GM18517 (cell line): ENCODE data around the gene ZNF438.
"Not testable (repeated sequence)": the region's sequence is repeated elsewhere in the genome, so short reads cannot be mapped to it uniquely, and the experiment has no call there.

Source experiments
- ATAC-seq: cut with Tn5 transposase; IDR thresholded peaks from one replicate; pipeline ENCODE4 v1.9.1; 2021; ENCODE audit warnings: mild to moderate bottlenecking, moderate library complexity; ENCODE audit not compliant: unreplicated experiment

The ZNF438 gene

DNA sequence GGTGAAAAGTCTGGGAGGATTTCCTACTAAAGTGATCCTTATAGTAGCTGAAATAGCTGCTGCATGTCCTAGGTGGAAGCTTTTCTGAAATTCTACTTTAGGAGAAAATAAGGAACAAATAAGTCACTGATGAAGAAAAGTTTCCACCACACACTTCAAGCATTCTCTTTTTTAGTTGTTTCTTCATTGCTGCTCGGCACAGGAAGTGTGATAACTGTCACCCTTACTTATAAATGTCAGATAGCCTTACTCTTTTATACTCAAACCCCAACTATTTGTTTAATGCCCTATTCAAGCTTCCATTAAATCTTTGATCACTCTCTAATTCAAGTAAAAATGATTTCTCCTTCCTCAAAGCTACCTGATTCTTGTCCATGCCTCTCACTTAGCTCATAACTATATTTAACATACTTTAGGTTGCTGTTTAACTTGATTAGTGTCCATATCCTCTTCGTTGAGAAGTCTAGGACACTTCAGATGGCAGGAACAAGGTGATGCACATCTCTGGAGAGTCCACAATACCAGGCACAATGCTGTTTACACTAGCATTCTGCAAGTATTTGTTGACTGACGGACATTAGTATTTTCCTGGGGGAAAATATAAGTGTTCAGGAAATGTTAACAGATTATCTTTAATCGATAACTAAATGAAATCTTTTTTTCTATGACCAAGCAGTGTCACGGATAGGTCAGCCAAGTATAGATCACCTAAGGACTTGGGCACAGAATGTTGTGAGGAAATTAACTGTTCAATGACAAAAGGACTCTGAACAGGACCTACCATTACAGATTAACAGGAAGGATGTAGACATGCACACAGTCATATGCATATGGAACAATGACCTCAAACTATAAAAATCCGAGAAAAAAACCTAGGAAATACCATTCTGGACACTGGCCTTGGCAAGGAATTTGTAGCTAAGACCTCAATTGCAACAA lies 67.4 kb downstream of the ZNF438 start:
- ATAC-seq, result no peak

DNA sequence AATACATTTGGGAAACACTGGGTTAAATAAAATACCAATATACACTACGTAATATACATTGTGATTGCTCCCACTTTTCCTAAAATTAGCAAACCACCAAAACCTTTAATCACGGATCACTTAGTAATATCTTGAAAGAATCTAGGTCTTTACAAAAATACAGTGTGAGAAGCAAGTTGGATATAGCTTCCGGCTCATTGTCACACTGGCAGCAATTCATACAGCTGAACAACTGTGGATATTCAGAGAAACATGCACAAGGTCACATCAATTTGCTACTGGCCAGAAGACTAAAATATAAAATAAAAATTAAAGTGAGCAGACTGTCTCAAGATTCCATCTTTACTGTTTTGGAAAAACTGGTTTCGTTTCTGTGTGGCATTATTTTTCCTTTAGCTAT lies 69.1 kb downstream of the ZNF438 start:
- ATAC-seq, result no peak

GRCh38 chr10:30959836-30960210 lies 71.8 kb downstream of the ZNF438 start:
- ATAC-seq, result peak; percentile 13

- ATAC-seq, result not testable (repeated sequence)
Measured at GRCh38 chr10:30949218-30949617, 82.4 kb downstream of the ZNF438 start.

GRCh38 chr10:30944005-30944404 lies 87.7 kb downstream of the ZNF438 start:
- no peak for ATAC-seq

DNA sequence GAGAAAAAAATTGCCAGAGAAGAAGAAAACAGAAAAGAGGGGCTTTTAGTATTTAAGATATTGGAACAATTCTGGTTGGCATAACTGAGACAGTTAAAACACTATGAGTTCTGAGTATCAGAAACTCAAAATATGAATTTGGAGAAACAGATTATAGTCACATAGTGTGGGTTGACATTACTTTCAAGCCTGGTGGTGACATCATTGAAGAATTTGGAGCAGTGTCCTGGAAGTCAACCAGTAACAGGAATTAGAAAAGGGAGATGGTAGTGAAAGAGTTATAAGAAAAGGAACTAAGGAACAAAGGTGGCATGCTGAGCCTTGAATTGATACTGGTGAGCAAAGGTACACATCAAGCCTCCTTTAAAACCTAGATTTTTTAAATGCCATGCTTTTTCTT lies 88.2 kb downstream of the ZNF438 start:
- ATAC-seq, result no peak

GRCh38 chr10:30940256-30940655 lies 91.4 kb downstream of the ZNF438 start:
- no peak for ATAC-seq

DNA sequence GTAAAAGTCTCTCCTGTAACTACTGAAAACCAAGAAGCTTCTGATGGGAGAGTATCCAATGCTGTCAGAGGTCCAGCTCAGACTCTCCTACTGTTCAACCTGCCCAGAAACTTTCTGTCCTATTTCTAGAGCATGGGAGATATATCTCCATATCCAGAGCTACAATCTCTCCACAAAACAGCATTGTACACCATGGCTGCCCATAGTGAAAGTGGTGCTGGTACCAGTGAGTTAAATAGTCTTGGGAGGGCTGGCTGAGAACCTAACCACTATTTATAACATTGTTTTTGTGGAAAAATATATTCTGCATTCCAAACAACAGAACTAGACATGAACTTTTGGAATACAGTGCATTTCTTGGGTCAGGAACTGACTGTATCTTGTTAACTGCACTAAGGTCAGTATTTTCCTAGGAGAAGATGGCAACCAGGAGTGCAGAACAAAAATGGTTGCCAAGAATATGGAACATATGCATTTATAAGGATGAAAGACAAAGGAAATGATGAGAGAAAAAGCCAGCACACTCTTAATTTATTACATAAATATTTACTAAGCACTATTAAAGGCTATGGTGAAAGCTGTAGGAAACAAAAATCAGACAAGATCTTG lies 91.9 kb downstream of the ZNF438 start:
- ATAC-seq, result no peak

DNA sequence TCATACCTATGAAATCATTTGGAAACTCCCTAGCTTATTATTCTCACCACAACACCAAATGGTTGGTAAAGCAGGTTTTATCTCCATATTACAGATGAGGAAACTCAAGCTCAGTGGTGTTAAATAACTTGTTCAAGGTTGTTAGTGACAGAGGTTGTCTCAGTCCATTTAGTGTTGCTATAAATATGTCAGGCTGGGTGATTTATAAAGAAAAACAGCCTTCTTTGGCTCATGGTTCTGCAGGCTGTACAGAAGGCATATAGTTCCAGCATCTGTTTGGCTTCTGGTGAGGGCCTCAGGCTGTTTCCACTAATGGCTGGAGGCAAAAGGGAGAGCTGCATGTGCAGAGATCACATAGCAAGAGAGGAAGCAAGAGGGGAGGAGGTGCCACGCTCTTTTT lies 96.6 kb downstream of the ZNF438 start:
- no peak for ATAC-seq

- ATAC-seq, result no peak
Measured at GRCh38 chr10:30931094-30931493, 100.6 kb downstream of the ZNF438 start.

DNA sequence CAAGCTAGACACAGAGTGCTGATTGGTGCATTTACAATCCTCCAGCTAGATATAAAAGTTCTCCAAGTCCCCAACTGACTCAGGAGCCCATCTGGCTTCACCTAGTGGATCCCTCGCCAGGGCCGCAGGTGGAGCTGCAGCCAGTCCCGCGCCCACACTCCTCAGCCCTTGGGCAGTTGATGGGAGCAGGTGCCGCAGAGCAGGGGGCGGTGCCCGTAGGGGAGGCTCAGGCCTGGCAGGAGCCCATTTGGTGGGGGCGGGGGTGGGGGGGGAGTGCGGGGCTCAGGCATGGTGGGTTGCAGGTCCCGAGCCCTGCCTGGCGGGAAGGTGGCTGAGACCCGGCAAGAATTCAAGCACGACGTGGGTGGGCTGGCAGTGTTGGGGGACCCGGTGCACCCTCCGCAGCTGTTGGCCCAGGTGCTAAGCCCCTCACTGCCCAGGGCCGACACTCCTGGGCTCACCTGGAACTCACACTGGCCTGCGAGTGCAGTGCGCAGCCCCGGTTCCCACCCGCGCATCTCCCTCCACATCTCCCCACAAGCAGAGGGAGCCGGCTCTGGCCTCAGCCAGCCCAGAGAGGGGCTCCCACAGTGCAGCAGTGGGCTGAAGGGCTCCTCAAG lies 101.7 kb downstream of the ZNF438 start:
- ATAC-seq, result no peak

DNA sequence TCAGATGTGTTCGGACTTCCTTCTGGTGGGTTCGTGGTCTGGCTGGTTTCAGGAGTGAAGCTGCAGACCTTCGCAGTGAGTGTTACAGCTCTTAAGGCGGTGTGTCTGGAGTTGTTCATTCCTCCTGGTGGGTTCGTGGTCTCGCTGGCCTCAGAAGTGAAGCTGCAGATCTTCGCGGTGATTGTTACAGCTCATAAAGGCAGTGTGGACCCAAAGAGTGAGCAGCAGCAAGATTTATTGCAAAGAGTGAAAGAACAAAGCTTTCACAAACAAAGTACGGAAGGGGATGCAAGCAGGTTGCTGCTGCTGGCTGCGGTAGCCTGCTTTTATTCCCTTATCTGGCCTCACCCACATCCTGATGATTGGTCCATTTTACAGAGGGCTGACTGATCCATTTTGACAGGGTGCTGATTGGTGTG lies 102.3 kb downstream of the ZNF438 start:
- peak; percentile 23 for ATAC-seq

DNA sequence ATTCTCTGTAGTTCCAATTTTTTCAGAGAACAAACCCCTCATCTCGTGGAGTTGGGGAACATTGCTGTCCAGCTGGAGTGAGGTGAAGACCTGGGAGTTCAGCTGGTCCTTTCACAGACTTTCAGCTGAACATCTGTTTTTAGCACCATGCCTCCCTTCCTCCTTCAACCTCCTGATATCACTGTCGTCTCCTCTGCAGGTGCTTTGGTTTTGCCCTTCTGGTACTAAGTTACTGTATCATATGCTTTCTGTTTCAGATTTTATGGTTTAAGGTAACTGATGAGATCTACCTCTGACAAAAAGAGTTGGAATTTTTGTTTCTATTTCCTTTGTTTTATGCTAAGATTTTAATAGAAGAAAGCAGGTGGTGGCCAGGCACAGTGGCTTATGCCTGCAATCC lies 102.9 kb downstream of the ZNF438 start:
- peak; percentile 69 for ATAC-seq

- ATAC-seq, result no peak
Measured at GRCh38 chr10:30918651-30919050, 113.0 kb downstream of the ZNF438 start.

GRCh38 chr10:30917789-30918188 lies 113.9 kb downstream of the ZNF438 start:
- no peak for ATAC-seq

DNA sequence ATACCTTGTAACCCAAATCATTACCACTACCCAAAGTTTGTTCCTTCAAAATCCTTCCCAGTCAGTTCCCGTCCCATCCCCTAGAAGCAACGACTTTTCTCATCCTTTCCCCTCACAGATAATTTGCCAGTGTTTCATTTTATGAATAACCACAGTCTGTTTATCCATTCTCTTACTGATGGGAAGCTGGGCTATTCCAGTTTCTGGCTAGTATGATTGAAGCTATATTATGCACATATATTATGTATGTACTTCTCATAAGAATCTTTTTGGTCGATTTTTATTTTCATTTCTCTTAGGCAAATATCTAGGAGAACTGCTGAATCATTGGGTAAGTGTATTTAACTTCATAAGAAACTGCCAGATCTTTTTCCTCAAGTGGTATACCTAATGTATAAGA lies 114.6 kb downstream of the ZNF438 start:
- no peak for ATAC-seq

- ATAC-seq, result no peak
Measured at GRCh38 chr10:30915146-30915545, 116.5 kb downstream of the ZNF438 start.

- ATAC-seq, result no peak
Measured at GRCh38 chr10:30911303-30911863, 120.3 kb downstream of the ZNF438 start.

DNA sequence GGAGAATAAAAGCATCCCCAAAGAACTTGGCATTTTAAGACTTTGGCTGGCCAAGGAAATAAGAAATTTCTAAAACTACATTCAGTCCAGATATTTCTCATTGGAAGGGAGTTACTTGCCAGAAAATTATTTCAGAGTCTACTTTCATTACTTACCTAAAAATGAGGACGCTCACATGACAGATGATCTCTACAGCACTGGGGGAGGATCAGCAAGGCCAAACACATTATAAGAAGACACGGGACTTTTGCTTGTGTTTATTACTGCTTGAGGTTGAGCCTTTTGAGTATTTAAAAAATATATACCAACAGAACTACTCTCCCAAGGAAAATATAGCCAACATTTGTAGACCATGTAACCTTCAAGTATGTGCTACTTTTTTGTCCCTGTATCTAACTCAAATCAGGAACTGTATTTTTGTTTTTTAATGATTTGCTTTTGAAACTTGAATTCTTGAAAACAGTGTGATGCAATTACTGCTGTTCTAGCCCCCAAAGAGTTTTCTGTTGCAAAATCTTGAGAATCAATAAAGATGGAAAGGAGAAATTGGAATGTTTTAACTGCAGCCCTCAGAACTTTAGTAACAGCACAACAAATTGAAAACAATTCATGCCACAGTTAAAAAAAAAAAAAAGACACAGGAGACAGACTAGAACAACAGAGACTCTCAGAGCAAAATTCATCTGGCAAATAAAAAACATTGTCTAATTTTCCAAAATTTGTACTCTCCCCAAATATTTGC lies 128.1 kb downstream of the ZNF438 start:
- no peak for ATAC-seq

DNA sequence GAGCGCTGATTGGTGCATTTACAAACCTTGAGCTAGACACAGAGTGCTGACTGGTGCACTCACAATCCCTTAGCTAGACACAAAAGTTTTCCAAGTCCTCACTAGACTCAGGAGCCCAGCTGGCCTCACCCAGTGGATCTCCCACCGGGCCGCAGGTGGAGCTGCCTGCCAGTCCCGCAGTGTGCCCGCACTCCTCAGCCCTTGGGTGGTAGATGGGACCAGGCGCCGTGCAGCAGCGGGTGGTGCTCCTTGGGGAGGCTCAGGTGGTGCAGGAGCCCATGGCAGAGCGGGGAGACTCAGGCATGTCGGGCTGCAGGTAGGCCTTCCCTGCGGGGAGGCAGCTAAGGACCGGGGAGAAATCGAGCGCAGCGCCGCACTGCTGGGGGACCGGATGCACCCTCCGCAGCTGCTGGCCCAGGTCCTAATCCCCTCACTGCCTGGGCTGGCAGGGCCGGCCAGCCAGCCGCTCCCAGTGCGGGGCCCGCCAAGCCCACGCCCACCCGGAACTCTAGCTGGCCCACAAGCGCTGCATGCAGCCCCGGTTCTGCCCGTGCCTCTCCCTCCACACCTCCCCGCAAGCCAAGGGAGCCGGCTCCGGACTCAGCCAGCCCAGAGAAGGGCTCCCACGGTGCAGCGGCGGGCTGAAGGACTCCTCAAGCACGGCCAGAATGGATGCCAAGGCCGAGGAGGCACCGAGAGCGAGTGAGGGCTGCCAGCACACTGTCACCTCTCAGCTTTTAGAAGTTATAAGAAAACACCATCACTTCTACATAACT lies 128.9 kb downstream of the ZNF438 start:
- no peak for ATAC-seq
